Cardiac fibroblast (primary cell): Measurements from ENCODE around the gene LRRN4CL.
"Not testable (repeated sequence)": the region's sequence is repeated elsewhere in the genome, so short reads cannot be mapped to it uniquely, and the experiment has no call there.

Experiments
- DNase-seq, 2 donors: peaks; one replicate each; pipeline versions ENCODE4 v3.0.0 to v3.0.0-alpha.2; 2010; ENCODE audit warnings: low read depth in 2 of 2
- H3K4me3 ChIP-seq, 2 donors: replicated peaks in 1 of 2; 1 replicate in 1 of 2; 2 replicates in 1 of 2; pipeline ENCODE4 v1.5.1; 2011; ENCODE audit warnings: low read depth in 2 of 2, low read length in 2 of 2, mild to moderate bottlenecking in 2 of 2, moderate library complexity in 1 of 2
- CTCF ChIP-seq: IDR thresholded peaks from one replicate; pipeline ENCODE4 v1.5.1; 2011; ENCODE audit warnings: low read depth, mild to moderate bottlenecking, low read length, inconsistent platforms

LRRN4CL gene

GRCh38 chr11:62677714-62678113 lies 11.6 kb downstream of the LRRN4CL start:
- H3K4me3 ChIP-seq = peak overlapping the region in 1 of 2 donors; percentile 15
- no peak for TF ChIP-seq CTCF
- DNase-seq = no peak

GRCh38 chr11:62677156-62677555 lies 12.2 kb downstream of the LRRN4CL start:
- H3K4me3 ChIP-seq = no peak overlapping the region
- TF ChIP-seq CTCF = no peak
- no peak for DNase-seq

GRCh38 chr11:62676698-62677097 lies 12.6 kb downstream of the LRRN4CL start:
- no peak overlapping the region for H3K4me3 ChIP-seq
- TF ChIP-seq CTCF = no peak

GRCh38 chr11:62675415-62675814 lies 13.9 kb downstream of the LRRN4CL start:
- H3K4me3 ChIP-seq, DNase-seq: not testable (repeated sequence)

More at GRCh38 chr11:62676698-62677097, 12.6 kb downstream of the LRRN4CL start:
- DNase-seq = no peak

- DNase-seq = peak in 1 of 2 donors; percentile 11
- H3K4me3 ChIP-seq = no peak overlapping the region
- no peak for TF ChIP-seq CTCF
Observed at GRCh38 chr11:62673196-62673525, 16.2 kb downstream of the LRRN4CL start.

GRCh38 chr11:62671608-62672389 lies 17.5 kb downstream of the LRRN4CL start, which contains the start of the genes LBHD1 and UQCC3:
LBHD1 (minus strand) TSS chr11:62672267; CDS start chr11:62670031, 2,236 bp downstream.
UQCC3 (plus strand) TSS chr11:62671673; CDS start chr11:62671746, 73 bp downstream.
- TF ChIP-seq CTCF = no peak

GRCh38 chr11:62671236-62671607 lies 18.1 kb downstream of the LRRN4CL start:
- DNase-seq = no peak
- TF ChIP-seq CTCF = no peak
- peak overlapping the region; percentile 76 to 83 for H3K4me3 ChIP-seq

More at GRCh38 chr11:62671608-62672389, 17.5 kb downstream of the LRRN4CL start, which contains the start of the genes LBHD1 and UQCC3:
- peak; percentile 91 for DNase-seq
- peak within 1 kb of the TSS; percentile 76 to 83 for H3K4me3 ChIP-seq
